Measurements from ENCODE around the gene SLC24A4.

SLC24A4 gene

DNA sequence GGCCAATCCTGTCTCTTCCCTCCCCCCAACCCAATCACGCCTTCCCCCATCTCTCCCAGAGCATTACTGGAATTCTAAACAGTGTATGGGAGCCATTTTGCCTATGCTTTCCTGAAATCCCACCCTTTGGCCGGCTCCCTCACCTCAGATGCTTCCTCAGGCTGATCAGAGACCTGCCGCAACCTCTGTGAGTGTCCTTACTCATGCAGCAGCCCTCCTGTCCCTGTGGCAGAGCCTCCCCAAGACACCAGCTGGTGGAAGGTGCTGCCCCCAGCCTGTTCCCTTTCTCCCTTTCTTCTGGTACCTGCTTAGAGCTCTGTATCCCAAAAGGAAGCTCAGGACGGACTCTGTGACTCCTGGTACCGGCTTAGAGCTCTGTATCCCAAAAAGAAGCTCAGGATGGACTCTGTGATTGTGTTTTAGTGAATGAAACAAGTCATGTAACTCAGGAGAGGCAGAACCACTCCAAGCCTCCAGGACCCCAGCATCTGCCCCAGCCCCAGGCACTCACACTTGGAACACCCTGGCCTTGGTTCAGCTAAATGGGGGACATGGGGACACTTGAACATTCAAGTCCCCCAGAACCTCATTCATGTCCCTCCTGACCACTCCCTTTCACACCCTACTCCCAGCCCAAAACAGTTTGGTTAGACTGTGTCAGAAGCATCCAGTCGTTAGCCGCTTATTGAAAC lies 161.3 kb downstream of the SLC24A4 start:
- TF ChIP-seq, protein P1, sequence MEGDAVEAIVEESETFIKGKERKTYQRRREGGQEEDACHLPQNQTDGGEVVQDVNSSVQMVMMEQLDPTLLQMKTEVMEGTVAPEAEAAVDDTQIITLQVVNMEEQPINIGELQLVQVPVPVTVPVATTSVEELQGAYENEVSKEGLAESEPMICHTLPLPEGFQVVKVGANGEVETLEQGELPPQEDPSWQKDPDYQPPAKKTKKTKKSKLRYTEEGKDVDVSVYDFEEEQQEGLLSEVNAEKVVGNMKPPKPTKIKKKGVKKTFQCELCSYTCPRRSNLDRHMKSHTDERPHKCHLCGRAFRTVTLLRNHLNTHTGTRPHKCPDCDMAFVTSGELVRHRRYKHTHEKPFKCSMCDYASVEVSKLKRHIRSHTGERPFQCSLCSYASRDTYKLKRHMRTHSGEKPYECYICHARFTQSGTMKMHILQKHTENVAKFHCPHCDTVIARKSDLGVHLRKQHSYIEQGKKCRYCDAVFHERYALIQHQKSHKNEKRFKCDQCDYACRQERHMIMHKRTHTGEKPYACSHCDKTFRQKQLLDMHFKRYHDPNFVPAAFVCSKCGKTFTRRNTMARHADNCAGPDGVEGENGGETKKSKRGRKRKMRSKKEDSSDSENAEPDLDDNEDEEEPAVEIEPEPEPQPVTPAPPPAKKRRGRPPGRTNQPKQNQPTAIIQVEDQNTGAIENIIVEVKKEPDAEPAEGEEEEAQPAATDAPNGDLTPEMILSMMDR (conservative IDR thresholded peaks at IDR 0.05; ENCODE audit: control insufficient read depth, insufficient read depth, low read depth, low read length): no peak
- no peak overlapping the region for H3K4me3 ChIP-seq (ENCODE audit: control insufficient read depth, low read depth, low read length)
- DNase-seq (ENCODE audit: low read depth): no peak

DNA sequence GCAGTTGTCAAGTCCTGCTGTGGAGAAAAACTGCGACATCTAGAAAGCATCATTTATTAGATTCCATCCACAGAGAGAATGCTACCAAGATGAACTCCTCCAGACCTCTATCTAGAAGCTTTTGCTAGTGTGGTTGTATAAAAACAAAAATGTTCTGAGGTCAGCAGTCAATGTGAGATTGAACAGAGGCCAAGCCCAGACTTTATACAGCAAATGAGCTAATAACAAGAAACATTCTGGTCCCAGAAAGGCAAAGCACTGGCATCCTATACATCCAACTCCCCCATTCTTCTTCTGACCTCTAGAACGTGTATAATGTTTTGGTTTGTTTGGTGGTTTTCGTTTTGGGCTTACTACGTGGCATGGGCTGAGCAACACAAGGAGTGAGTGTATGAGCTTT lies 163.9 kb downstream of the SLC24A4 start:
- TF ChIP-seq, protein P1 (conservative IDR thresholded peaks at IDR 0.05; ENCODE audit: control insufficient read depth, insufficient read depth, low read depth, low read length): no peak
- DNase-seq (ENCODE audit: low read depth): peak; percentile 10
- no peak overlapping the region for H3K4me3 ChIP-seq (ENCODE audit: control insufficient read depth, low read depth, low read length)

DNA sequence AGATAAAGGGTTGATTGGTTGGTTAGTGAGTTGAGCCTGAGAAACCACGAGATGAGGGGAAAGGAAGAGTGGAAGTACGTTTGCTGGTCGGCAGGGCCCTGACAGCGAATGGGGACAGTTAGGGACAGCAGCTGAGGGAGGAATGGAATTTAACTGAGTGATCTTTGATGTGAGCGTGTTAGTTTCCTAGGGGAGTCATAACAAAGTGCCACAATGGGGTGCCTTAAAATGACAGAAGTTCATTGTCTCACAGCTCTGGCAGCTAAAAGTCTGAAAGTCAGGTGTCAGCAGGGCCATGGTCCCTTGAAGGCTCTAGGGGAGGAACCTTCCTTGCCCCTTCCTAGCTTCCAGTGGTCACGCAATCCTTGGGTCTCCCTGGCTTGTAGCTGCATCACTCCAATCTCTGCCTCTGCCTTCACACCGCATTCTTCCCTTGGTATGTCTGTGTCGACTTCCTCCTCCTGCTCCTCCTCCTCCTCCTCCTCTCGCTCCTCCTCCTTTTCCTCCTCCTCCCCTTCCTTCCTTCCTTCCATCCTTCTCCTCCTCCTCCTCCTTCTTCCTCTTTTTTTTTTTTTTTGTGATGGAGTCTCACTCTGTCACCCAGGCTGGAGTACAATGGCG lies 164.7 kb downstream of the SLC24A4 start:
- TF ChIP-seq, protein P1 (conservative IDR thresholded peaks at IDR 0.05; ENCODE audit: control insufficient read depth, insufficient read depth, low read depth, low read length): no peak
- no peak overlapping the region for H3K4me3 ChIP-seq (ENCODE audit: control insufficient read depth, low read depth, low read length)
- DNase-seq (ENCODE audit: low read depth): no peak

DNA sequence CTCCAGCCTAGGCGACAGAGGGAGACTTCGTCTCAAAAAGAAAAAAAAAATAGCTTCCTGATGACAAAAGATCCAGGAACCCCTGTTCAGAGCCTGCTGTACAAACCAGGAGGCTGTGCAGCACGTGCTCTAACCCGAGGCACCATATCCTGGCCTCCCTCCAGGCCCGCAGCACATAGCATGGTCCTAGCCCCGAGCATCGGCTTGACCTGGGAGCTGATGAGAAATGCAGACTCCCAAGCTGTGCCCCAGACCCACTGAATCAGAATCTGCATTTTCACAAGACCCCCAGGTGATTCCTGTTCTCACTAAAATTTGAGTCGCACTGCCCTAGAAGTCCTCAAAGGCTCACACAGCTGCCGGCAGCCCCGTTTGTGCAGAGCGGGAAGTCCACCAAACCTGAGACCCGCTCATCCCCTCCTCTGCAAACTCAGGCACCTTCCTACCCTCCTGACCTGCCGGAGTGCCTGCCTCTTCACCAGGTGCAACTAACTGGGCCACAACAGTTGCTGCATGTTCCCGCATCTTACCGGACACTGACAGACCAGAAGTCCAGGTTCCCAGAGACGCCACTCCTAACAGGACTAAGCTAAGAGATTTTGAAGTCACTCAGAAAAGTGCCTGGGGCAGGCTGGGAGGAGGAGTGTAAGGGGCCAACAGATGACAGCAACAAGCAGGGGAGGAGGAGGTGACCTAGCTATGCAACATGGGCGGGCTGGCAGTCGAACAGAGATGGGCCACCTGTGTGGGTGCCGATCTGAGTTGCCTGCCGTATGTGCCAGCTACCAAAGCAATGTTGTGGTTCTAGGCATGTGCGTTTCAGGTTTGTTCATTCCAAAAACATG lies 166.7 kb downstream of the SLC24A4 start:
- TF ChIP-seq, protein P1 (conservative IDR thresholded peaks at IDR 0.05; ENCODE audit: control insufficient read depth, insufficient read depth, low read depth, low read length): no peak
- H3K4me3 ChIP-seq (ENCODE audit: control insufficient read depth, low read depth, low read length): no peak overlapping the region
- DNase-seq (ENCODE audit: low read depth): no peak

DNA sequence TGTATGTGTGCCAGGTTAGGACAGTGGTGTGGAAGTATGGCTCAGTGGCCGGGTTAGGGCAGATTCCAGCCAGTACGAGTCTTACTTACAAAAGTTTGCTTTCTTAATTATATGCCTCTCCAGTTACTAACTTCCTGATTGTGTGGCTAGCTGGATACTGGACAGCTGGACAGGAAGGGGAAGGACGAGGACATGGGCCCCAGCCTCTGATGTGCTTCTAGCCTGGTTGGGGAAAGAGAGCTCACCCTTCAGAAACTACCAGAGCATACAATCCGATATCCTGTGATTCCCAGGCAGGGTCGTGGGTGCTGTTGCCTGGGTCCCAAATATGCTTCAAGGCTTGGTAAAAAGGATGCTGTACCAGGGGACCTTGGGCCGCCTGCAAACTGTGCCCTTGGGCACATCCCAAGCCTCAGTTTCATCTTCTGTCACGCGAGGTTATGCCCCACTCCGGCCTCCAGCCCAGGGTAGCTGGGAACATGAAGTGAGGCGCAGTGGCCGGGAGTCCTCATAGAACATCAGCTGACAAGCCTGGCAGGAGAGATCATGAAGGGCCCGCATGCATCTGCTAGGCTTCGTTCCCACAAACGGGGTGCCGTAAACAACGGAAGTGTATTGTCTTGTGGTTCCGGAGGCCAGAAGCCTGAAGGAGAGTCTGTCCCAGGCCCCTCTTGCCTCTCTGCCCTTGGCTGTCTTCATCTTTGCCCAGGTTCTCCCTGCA lies 167.4 kb downstream of the SLC24A4 start:
- no peak overlapping the region for H3K4me3 ChIP-seq (ENCODE audit: control insufficient read depth, low read depth, low read length)
- TF ChIP-seq, protein P1 (conservative IDR thresholded peaks at IDR 0.05; ENCODE audit: control insufficient read depth, insufficient read depth, low read depth, low read length): no peak
- DNase-seq (ENCODE audit: low read depth): no peak

DNA sequence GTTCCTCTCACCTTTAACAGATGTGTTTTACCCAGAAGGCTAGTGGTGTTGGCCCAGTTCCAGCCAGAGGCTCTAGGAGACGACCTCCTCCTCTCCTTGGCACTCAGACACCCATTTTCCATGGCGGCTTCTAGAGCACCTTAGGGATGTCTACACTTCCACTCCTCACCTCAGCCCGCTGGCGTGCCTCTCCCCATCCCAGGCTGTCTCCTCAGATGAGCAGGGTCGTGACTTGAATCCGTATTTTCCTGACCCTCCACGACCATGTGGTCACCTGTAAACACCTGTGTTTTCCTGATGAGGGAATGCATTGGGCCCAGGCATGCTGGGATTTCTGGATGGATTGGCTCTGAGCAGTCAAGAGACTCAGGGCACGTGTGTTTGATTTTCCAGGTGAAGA lies 168.8 kb downstream of the SLC24A4 start:
- TF ChIP-seq, protein P1 (conservative IDR thresholded peaks at IDR 0.05; ENCODE audit: control insufficient read depth, insufficient read depth, low read depth, low read length): no peak
- no peak for DNase-seq (ENCODE audit: low read depth)
- H3K4me3 ChIP-seq (ENCODE audit: control insufficient read depth, low read depth, low read length): no peak overlapping the region

Data from fibroblast of mammary gland (primary cell).